ENCODE measurements around the gene ANKRD24.
"Not testable (repeated sequence)": the region's sequence is repeated elsewhere in the genome, so short reads cannot be mapped to it uniquely, and the experiment has no call there.

ANKRD24 gene

GRCh38 chr19:4267901-4268815 lies 85.7 kb downstream of the ANKRD24 start:
- DNase-seq (ENCODE audit: low spot score), result no peak

GRCh38 chr19:4268816-4269430 lies 86.4 kb downstream of the ANKRD24 start:
- no peak for DNase-seq (ENCODE audit: low spot score)

- no peak for DNase-seq (ENCODE audit: low spot score)
Observed at GRCh38 chr19:4272894-4273293, 90.4 kb downstream of the ANKRD24 start.

GRCh38 chr19:4274321-4274686 lies 91.8 kb downstream of the ANKRD24 start:
- not testable (repeated sequence) for DNase-seq (ENCODE audit: low spot score)

Data from pons (tissue), 1 donor.